WTC11 (cell line): Measurements from ENCODE around the gene OR1E1. TPM values are rescaled to one million over a fixed set of nuclear protein-coding genes. Genes with fewer than 3 reads are reported as not detected.
"Not testable (repeated sequence)": the region's sequence is repeated elsewhere in the genome, so short reads cannot be mapped to it uniquely, and the experiment has no call there.

Source experiments
- ATAC-seq: fragments of 200-7000 bp; cut with Tn5 transposase; 2 replicates; pipeline ENCODE4 v1.10.0; 2021; ENCODE audit warnings: mild to moderate bottlenecking, moderate library complexity
- CTCF ChIA-PET: fragments of 300-600 bp; sonication (Branson Sonifier 250); formaldehyde crosslinking; loops from one replicate; lab custom pipeline; 2021; ENCODE audit warnings: antibody characterized with exemption; lab: Charles Lee
- POLR2A ChIA-PET: fragments of 350-600 bp; sonication (Branson Sonifier 250); formaldehyde crosslinking; loops from one replicate; lab custom pipeline; 2021; ENCODE audit warnings: antibody characterized with exemption; lab: Charles Lee
- DNase-seq: peaks from one replicate; pipeline ENCODE4 v3.0.0; 2021; ENCODE audit warnings: low spot score
- H3K27ac Mint-ChIP-seq: 2 replicates; pipeline ENCODE4 v1.8.0; 2021; ENCODE audit warnings: mixed read lengths
- H3K27me3 Mint-ChIP-seq: 2 replicates; pipeline ENCODE4 v1.8.0; 2021; ENCODE audit warnings: low read depth, mild to moderate bottlenecking, moderate library complexity, mixed read lengths
- H3K36me3 Mint-ChIP-seq: 2 replicates; pipeline ENCODE4 v1.8.0; 2021; ENCODE audit warnings: mixed read lengths
- H3K4me1 Mint-ChIP-seq: 2 replicates; pipeline ENCODE4 v1.8.0; 2022; ENCODE audit warnings: mixed read lengths
- H3K4me3 Mint-ChIP-seq: 2 replicates; pipeline ENCODE4 v1.8.0; 2021; ENCODE audit warnings: mild to moderate bottlenecking, moderate library complexity, mixed read lengths
- H3K9me3 Mint-ChIP-seq: 2 replicates; pipeline ENCODE4 v1.8.0; 2021; ENCODE audit warnings: mixed read lengths
- ATF1 ChIP-seq: sonication (generic); formaldehyde crosslinking; IDR thresholded peaks from 2 replicates; pipeline ENCODE4 v1.8.1; 2023; ENCODE audit warnings: mild to moderate bottlenecking, moderate library complexity, missing genetic modification reagents
- CBFB ChIP-seq: sonication (generic); formaldehyde crosslinking; IDR thresholded peaks from 2 replicates; pipeline ENCODE4 v1.8.1; 2022; ENCODE audit warnings: mild to moderate bottlenecking, low read depth, missing genetic modification reagents
- ELF4 ChIP-seq: sonication (generic); formaldehyde crosslinking; IDR thresholded peaks from 2 replicates; pipeline ENCODE4 v1.8.1; 2022; ENCODE audit warnings: low read depth, mild to moderate bottlenecking, moderate library complexity, missing genetic modification reagents
- FOXK1 ChIP-seq: sonication (generic); formaldehyde crosslinking; IDR thresholded peaks from 2 replicates; pipeline ENCODE4 v1.8.0; 2022; ENCODE audit warnings: mild to moderate bottlenecking, moderate library complexity, missing genetic modification reagents
- FOXP1 ChIP-seq: sonication (generic); formaldehyde crosslinking; IDR thresholded peaks from 2 replicates; pipeline ENCODE4 v1.8.0; 2022; ENCODE audit warnings: missing genetic modification reagents, mild to moderate bottlenecking, moderate library complexity, borderline replicate concordance
- GRHL2 ChIP-seq: fragments of 250-450 bp; sonication (Bioruptor Pico); IDR thresholded peaks from 2 replicates; pipeline ENCODE4 v1.8.0; 2022; ENCODE audit warnings: mild to moderate bottlenecking, moderate library complexity; ENCODE audit not compliant: insufficient replicate concordance, severe bottlenecking
- JUN ChIP-seq: sonication (generic); formaldehyde crosslinking; IDR thresholded peaks from 2 replicates; pipeline ENCODE4 v1.8.0; 2023; ENCODE audit warnings: mild to moderate bottlenecking, missing genetic modification reagents
- MXD4 ChIP-seq: fragments of 250-450 bp; sonication (Bioruptor Pico); IDR thresholded peaks from 2 replicates; pipeline ENCODE4 v1.8.0; 2021; ENCODE audit warnings: mild to moderate bottlenecking, moderate library complexity, borderline replicate concordance
- MYBL2 ChIP-seq: sonication (generic); formaldehyde crosslinking; IDR thresholded peaks from 2 replicates; pipeline ENCODE4 v1.8.1; 2023; ENCODE audit warnings: mild to moderate bottlenecking, moderate library complexity, missing genetic modification reagents
- OVOL2 ChIP-seq: fragments of 250-450 bp; sonication (Bioruptor Pico); IDR thresholded peaks from 2 replicates; pipeline ENCODE4 v1.9.0; 2021; ENCODE audit warnings: mild to moderate bottlenecking, borderline replicate concordance
- PRRX2 ChIP-seq: fragments of 250-450 bp; sonication (Bioruptor Pico); IDR thresholded peaks from 2 replicates; pipeline ENCODE4 v1.8.0; 2021; ENCODE audit warnings: mild to moderate bottlenecking
- SP1 ChIP-seq: sonication (generic); formaldehyde crosslinking; conservative IDR thresholded peaks from 2 replicates; pipeline ENCODE4 v1.8.1; 2022; ENCODE audit warnings: missing genetic modification reagents
- TCF7 ChIP-seq: sonication (generic); formaldehyde crosslinking; IDR thresholded peaks from 2 replicates; pipeline ENCODE4 v1.8.0; 2022; ENCODE audit warnings: mild to moderate bottlenecking, low read depth, missing genetic modification reagents, moderate library complexity
- ZNF121 ChIP-seq: sonication (generic); formaldehyde crosslinking; IDR thresholded peaks from 2 replicates; pipeline ENCODE4 v1.8.0; 2023; ENCODE audit warnings: missing genetic modification reagents
- ZNF317 ChIP-seq: sonication (generic); formaldehyde crosslinking; IDR thresholded peaks from 2 replicates; pipeline ENCODE4 v1.8.1; 2023; ENCODE audit warnings: low read depth, mild to moderate bottlenecking, moderate library complexity, missing genetic modification reagents, borderline replicate concordance
- total RNA-seq: library from RNA; stranded (reverse); gene quantifications from 3 replicates; pipeline ENCODE4 v1.2.3, GENCODE V29; 2021
- TF ChIP-seq, protein P1 (sequence below): sonication (generic); formaldehyde crosslinking; IDR thresholded peaks from 2 replicates; pipeline ENCODE4 v1.8.1; 2022; ENCODE audit warnings: low read depth, missing genetic modification reagents, borderline replicate concordance
- TF ChIP-seq, protein P2 (sequence below): fragments of 250-450 bp; sonication (Bioruptor Pico); IDR thresholded peaks from 2 replicates; pipeline ENCODE4 v1.8.0; 2021; ENCODE audit warnings: mild to moderate bottlenecking
- TF ChIP-seq, protein P3 (sequence below): sonication (generic); formaldehyde crosslinking; IDR thresholded peaks from 2 replicates; pipeline ENCODE4 v1.8.1; 2022; ENCODE audit warnings: mild to moderate bottlenecking, moderate library complexity, missing genetic modification reagents
- TF ChIP-seq, protein P4 (sequence below): fragments of 250-450 bp; sonication (Bioruptor Pico); IDR thresholded peaks from 2 replicates; pipeline ENCODE4 v1.9.0; 2021; ENCODE audit warnings: mild to moderate bottlenecking
- TF ChIP-seq, protein P5 (sequence below): sonication (generic); formaldehyde crosslinking; IDR thresholded peaks from 2 replicates; pipeline ENCODE4 v1.8.0; 2023; ENCODE audit warnings: missing genetic modification reagents
- TF ChIP-seq, protein P6 (sequence below): sonication (generic); formaldehyde crosslinking; IDR thresholded peaks from 2 replicates; pipeline ENCODE4 v1.8.1; 2023; ENCODE audit warnings: mild to moderate bottlenecking, missing genetic modification reagents

OR1E1 gene
- total RNA-seq, 1 experiment from 2014 or later, result not detected

DNA sequence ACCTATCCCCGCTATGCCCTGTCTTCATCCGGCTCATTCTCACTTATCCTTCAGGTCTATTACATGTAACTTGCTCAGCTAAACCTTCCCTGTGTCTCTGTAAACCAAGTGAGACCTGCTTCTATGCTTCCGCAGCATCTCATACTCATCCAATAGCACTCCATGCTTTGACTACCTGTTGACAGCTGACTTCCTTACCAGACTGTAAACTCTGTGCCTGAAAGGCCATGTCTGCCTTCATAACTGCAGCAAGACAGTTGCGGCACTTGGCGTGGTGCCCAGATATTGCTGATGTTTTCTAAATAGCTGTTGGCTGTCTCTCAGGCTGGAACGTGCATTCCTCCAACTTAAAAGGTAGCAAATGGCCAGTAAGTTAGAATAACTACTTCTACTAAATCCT, 1.8 kb upstream of the OR1E1 start:
- Mint-ChIP-seq H3K4me1 (no peaks in the 10 kb centered on the region), H3K27ac (no peak overlapping the region), H3K4me3 (no peak overlapping the region), H3K36me3 (no peaks in the 10 kb centered on the region), H3K9me3 (peaks cover 17% of the 10 kb centered on the region), H3K27me3 (peaks cover 11% of the 10 kb centered on the region)
- no peak for ATAC-seq
- TF ChIP-seq PRRX2 (CRISPR knock-in tag) (no peak), GRHL2 (CRISPR knock-in tag) (no peak), ZNF317 (CRISPR knock-in tag) (no peak), ZNF121 (CRISPR knock-in tag) (no peak), ELF4 (no peak), ATF1 (CRISPR knock-in tag) (no peak), TCF7 (no peak), JUN (CRISPR knock-in tag) (no peak), MYBL2 (CRISPR knock-in tag) (no peak), SP1 (CRISPR knock-in tag) (no peak)
- TF ChIP-seq, protein P1, sequence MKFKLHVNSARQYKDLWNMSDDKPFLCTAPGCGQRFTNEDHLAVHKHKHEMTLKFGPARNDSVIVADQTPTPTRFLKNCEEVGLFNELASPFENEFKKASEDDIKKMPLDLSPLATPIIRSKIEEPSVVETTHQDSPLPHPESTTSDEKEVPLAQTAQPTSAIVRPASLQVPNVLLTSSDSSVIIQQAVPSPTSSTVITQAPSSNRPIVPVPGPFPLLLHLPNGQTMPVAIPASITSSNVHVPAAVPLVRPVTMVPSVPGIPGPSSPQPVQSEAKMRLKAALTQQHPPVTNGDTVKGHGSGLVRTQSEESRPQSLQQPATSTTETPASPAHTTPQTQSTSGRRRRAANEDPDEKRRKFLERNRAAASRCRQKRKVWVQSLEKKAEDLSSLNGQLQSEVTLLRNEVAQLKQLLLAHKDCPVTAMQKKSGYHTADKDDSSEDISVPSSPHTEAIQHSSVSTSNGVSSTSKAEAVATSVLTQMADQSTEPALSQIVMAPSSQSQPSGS, result no peak
- TF ChIP-seq, protein P2, sequence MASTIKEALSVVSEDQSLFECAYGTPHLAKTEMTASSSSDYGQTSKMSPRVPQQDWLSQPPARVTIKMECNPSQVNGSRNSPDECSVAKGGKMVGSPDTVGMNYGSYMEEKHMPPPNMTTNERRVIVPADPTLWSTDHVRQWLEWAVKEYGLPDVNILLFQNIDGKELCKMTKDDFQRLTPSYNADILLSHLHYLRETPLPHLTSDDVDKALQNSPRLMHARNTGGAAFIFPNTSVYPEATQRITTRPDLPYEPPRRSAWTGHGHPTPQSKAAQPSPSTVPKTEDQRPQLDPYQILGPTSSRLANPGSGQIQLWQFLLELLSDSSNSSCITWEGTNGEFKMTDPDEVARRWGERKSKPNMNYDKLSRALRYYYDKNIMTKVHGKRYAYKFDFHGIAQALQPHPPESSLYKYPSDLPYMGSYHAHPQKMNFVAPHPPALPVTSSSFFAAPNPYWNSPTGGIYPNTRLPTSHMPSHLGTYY (CRISPR knock-in tag), result no peak
- TF ChIP-seq, protein P3, sequence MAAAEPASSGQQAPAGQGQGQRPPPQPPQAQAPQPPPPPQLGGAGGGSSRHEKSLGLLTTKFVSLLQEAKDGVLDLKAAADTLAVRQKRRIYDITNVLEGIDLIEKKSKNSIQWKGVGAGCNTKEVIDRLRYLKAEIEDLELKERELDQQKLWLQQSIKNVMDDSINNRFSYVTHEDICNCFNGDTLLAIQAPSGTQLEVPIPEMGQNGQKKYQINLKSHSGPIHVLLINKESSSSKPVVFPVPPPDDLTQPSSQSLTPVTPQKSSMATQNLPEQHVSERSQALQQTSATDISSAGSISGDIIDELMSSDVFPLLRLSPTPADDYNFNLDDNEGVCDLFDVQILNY, result no peak
- TF ChIP-seq, protein P4, sequence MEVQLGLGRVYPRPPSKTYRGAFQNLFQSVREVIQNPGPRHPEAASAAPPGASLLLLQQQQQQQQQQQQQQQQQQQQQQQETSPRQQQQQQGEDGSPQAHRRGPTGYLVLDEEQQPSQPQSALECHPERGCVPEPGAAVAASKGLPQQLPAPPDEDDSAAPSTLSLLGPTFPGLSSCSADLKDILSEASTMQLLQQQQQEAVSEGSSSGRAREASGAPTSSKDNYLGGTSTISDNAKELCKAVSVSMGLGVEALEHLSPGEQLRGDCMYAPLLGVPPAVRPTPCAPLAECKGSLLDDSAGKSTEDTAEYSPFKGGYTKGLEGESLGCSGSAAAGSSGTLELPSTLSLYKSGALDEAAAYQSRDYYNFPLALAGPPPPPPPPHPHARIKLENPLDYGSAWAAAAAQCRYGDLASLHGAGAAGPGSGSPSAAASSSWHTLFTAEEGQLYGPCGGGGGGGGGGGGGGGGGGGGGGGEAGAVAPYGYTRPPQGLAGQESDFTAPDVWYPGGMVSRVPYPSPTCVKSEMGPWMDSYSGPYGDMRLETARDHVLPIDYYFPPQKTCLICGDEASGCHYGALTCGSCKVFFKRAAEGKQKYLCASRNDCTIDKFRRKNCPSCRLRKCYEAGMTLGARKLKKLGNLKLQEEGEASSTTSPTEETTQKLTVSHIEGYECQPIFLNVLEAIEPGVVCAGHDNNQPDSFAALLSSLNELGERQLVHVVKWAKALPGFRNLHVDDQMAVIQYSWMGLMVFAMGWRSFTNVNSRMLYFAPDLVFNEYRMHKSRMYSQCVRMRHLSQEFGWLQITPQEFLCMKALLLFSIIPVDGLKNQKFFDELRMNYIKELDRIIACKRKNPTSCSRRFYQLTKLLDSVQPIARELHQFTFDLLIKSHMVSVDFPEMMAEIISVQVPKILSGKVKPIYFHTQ (CRISPR knock-in tag), result no peak
- TF ChIP-seq, protein P5, sequence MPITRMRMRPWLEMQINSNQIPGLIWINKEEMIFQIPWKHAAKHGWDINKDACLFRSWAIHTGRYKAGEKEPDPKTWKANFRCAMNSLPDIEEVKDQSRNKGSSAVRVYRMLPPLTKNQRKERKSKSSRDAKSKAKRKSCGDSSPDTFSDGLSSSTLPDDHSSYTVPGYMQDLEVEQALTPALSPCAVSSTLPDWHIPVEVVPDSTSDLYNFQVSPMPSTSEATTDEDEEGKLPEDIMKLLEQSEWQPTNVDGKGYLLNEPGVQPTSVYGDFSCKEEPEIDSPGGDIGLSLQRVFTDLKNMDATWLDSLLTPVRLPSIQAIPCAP (CRISPR knock-in tag), result no peak
- POLR2A ChIA-PET, result no interaction called here
- CTCF ChIA-PET, result no interaction called here
- DNase-seq, result no peak

DNA sequence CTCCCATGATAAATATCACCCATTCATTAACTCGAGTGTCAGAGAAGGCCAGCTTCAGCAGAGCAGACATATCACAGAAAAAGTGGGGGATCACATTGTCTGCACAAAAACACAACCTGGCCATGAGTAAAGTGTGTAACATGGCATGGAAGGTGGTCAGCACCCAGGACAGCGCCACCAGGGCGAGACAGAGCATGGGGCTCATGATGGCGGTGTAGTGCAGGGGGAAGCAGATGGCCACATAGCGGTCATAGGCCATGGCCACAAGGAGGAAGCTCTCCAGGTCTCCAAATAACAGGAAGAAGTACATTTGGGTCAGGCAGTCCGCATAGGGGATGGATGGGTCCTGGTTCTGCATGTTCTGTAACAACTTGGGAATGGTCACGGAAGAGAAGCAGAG, 409 bp downstream of the OR1E1 start:
- H3K4me3 Mint-ChIP-seq, CTCF ChIA-PET, H3K27ac Mint-ChIP-seq, H3K4me1 Mint-ChIP-seq, H3K36me3 Mint-ChIP-seq, POLR2A ChIA-PET: not testable (repeated sequence)
- peaks cover 11% of the 10 kb centered on the region for H3K27me3 Mint-ChIP-seq
- ATAC-seq, result peak; percentile 77
- peaks cover 20% of the 10 kb centered on the region for H3K9me3 Mint-ChIP-seq
- TF ChIP-seq FOXK1 (CRISPR knock-in tag) (0 out of 2 replicates have a peak, but pooled peaks have one; percentile 21), FOXP1 (CRISPR knock-in tag) (0 out of 2 replicates have a peak, but pooled peaks have one; percentile 26)
- peak; percentile 56 for DNase-seq

DNA sequence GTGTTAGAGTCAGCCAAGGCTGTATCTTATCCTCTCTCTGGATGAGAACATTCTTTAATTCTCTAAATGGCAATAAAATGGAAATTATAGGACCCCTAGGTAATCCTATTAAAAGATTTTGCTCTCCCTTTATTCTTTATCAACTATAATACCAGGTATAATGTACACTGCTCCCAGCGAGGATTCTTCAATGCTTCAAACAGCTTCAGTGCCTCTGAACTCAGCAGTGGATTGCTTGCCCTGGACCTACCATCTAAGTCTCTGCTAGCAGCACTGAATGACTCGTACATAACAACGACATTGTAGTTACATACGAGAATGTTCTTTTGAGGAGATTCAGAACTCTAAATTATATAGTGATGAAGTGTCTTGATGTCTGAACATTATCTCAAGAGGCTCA, 8.4 kb downstream of the OR1E1 start:
- no peaks in the 10 kb centered on the region for H3K36me3 Mint-ChIP-seq
- ATAC-seq (no peak), DNase-seq (no peak)
- H3K4me3 Mint-ChIP-seq, result no peak overlapping the region
- H3K9me3 Mint-ChIP-seq, result peaks cover 12% of the 10 kb centered on the region
- H3K27me3 Mint-ChIP-seq, result peaks cover 30% of the 10 kb centered on the region
- POLR2A ChIA-PET, result no interaction called here
- CTCF ChIA-PET, result no interaction called here
- H3K27ac Mint-ChIP-seq, result no peak overlapping the region
- H3K4me1 Mint-ChIP-seq, result peaks cover 5% of the 10 kb centered on the region; the same call in 1 of the 2 replicates
- TF ChIP-seq CBFB (CRISPR knock-in tag) (no peak), OVOL2 (no peak), MXD4 (CRISPR knock-in tag) (no peak), SP1 (CRISPR knock-in tag) (no peak)
- TF ChIP-seq, protein P3, result no peak
- TF ChIP-seq, protein P6, sequence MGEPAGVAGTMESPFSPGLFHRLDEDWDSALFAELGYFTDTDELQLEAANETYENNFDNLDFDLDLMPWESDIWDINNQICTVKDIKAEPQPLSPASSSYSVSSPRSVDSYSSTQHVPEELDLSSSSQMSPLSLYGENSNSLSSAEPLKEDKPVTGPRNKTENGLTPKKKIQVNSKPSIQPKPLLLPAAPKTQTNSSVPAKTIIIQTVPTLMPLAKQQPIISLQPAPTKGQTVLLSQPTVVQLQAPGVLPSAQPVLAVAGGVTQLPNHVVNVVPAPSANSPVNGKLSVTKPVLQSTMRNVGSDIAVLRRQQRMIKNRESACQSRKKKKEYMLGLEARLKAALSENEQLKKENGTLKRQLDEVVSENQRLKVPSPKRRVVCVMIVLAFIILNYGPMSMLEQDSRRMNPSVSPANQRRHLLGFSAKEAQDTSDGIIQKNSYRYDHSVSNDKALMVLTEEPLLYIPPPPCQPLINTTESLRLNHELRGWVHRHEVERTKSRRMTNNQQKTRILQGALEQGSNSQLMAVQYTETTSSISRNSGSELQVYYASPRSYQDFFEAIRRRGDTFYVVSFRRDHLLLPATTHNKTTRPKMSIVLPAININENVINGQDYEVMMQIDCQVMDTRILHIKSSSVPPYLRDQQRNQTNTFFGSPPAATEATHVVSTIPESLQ (CRISPR knock-in tag), result no peak
